ACC112 (cell line): ENCODE results near the gene HOXB1.

Source experiments
- H2AFZ ChIP-seq: fragments of 200-600 bp; sonication (generic); one replicate; pipeline ENCODE4 v1.6.0; 2017; ENCODE audit warnings: antibody characterized with exemption, low read length; ENCODE audit not compliant: unreplicated experiment
- H3K27ac ChIP-seq: fragments of 200-600 bp; sonication (generic); 2 replicates; pipeline ENCODE4 v1.5.1; 2014; ENCODE audit warnings: low read depth, mild to moderate bottlenecking, antibody characterized with exemption, low read length, moderate library complexity
- H3K27me3 ChIP-seq: fragments of 200-600 bp; sonication (generic); 2 replicates; pipeline ENCODE4 v1.6.1; 2014; ENCODE audit warnings: mild to moderate bottlenecking, antibody characterized with exemption, low read length, moderate library complexity, mixed read lengths; ENCODE audit not compliant: insufficient read depth
- H3K36me3 ChIP-seq: fragments of 200-600 bp; sonication (generic); 2 replicates; pipeline ENCODE4 v1.6.1; 2016; ENCODE audit warnings: mild to moderate bottlenecking, antibody characterized with exemption, low read length, moderate library complexity, mixed read lengths; ENCODE audit not compliant: insufficient read depth
- H3K4me1 ChIP-seq: fragments of 200-600 bp; sonication (generic); one replicate; pipeline ENCODE4 v1.6.1; 2016; ENCODE audit warnings: low read length, mixed read lengths; ENCODE audit not compliant: insufficient read depth, unreplicated experiment, control insufficient read depth
- H3K4me3 ChIP-seq: fragments of 200-600 bp; sonication (generic); 2 replicates; pipeline ENCODE4 v1.5.1; 2014; ENCODE audit warnings: mild to moderate bottlenecking, low read depth, low read length
- H3K79me2 ChIP-seq: fragments of 200-600 bp; sonication (generic); one replicate; pipeline ENCODE4 v1.6.0; 2016; ENCODE audit warnings: low read length; ENCODE audit not compliant: control insufficient read depth, unreplicated experiment, insufficient read depth

Gene HOXB1

GRCh38 chr17:48546137-48546923 is 15.5 kb upstream of the HOXB1 start:
- no peaks in the 10 kb centered on the region for H3K79me2 ChIP-seq
- H3K4me3 ChIP-seq, result no peak overlapping the region
- H2AFZ ChIP-seq, result no peak overlapping the region
- no peaks in the 10 kb centered on the region for H3K36me3 ChIP-seq
- H3K4me1 ChIP-seq, result no peaks in the 10 kb centered on the region
- H3K27ac ChIP-seq, result no peak overlapping the region
- peaks cover 100% of the 10 kb centered on the region for H3K27me3 ChIP-seq

GRCh38 chr17:48545539-48545938 is 14.7 kb upstream of the HOXB1 start:
- no peak overlapping the region for H2AFZ ChIP-seq
- H3K4me1 ChIP-seq, result no peaks in the 10 kb centered on the region
- H3K4me3 ChIP-seq, result no peak overlapping the region
- H3K27me3 ChIP-seq, result peaks cover 99% of the 10 kb centered on the region
- no peaks in the 10 kb centered on the region for H3K79me2 ChIP-seq
- no peak overlapping the region for H3K27ac ChIP-seq
- H3K36me3 ChIP-seq, result no peaks in the 10 kb centered on the region

- Histone ChIP-seq H3K27me3 (peaks cover 99% of the 10 kb centered on the region), H3K4me1 (no peaks in the 10 kb centered on the region), H3K27ac (no peak within 1 kb of the TSS), H3K36me3 (no peaks in the 10 kb centered on the region), H3K79me2 (no peaks in the 10 kb centered on the region), H3K4me3 (no peak within 1 kb of the TSS), H2AFZ (no peak within 1 kb of the TSS)
Measured at GRCh38 chr17:48545022-48545375, 14.2 kb upstream of the HOXB1 start, which contains the start of gene HOXB2. TSS of gene HOXB2 (minus strand) at chr17:48545109. CDS start at chr17:48544911, 198 bp downstream.

GRCh38 chr17:48544349-48545021 is 13.7 kb upstream of the HOXB1 start:
- no peaks in the 10 kb centered on the region for H3K36me3 ChIP-seq
- peaks cover 99% of the 10 kb centered on the region for H3K27me3 ChIP-seq
- no peak overlapping the region for H3K4me3 ChIP-seq
- H3K4me1 ChIP-seq, result no peaks in the 10 kb centered on the region
- no peaks in the 10 kb centered on the region for H3K79me2 ChIP-seq
- H3K27ac ChIP-seq, result no peak overlapping the region
- H2AFZ ChIP-seq, result no peak overlapping the region

- Histone ChIP-seq H3K36me3 (no peaks in the 10 kb centered on the region), H3K4me1 (no peaks in the 10 kb centered on the region), H3K4me3 (no peak overlapping the region), H3K27me3 (peaks cover 99% of the 10 kb centered on the region), H3K79me2 (no peaks in the 10 kb centered on the region), H3K27ac (no peak overlapping the region), H2AFZ (no peak overlapping the region)
Measured at GRCh38 chr17:48543854-48544348, 13.1 kb upstream of the HOXB1 start.

- no peaks in the 10 kb centered on the region for H3K36me3 ChIP-seq
- peaks cover 96% of the 10 kb centered on the region for H3K27me3 ChIP-seq
- no peak overlapping the region for H2AFZ ChIP-seq
- H3K4me1 ChIP-seq, result no peaks in the 10 kb centered on the region
- H3K4me3 ChIP-seq, result 0 out of 2 replicates have a peak overlapping the region, but pooled peaks have one; percentile 34
- no peak overlapping the region for H3K27ac ChIP-seq
- H3K79me2 ChIP-seq, result no peaks in the 10 kb centered on the region
Measured at GRCh38 chr17:48543107-48543853, 12.5 kb upstream of the HOXB1 start.

GRCh38 chr17:48542698-48543106 is 11.9 kb upstream of the HOXB1 start:
- no peaks in the 10 kb centered on the region for H3K36me3 ChIP-seq
- H3K4me3 ChIP-seq, result no peak overlapping the region
- H3K4me1 ChIP-seq, result no peaks in the 10 kb centered on the region
- H3K79me2 ChIP-seq, result no peaks in the 10 kb centered on the region
- H3K27ac ChIP-seq, result no peak overlapping the region
- peaks cover 90% of the 10 kb centered on the region for H3K27me3 ChIP-seq
- no peak overlapping the region for H2AFZ ChIP-seq

- peaks cover 88% of the 10 kb centered on the region for H3K27me3 ChIP-seq
- no peaks in the 10 kb centered on the region for H3K36me3 ChIP-seq
- H2AFZ ChIP-seq, result no peak overlapping the region
- H3K4me1 ChIP-seq, result no peaks in the 10 kb centered on the region
- peak overlapping the region; percentile 42; the same call in 1 of the 2 replicates for H3K4me3 ChIP-seq
- no peak overlapping the region for H3K27ac ChIP-seq
- no peaks in the 10 kb centered on the region for H3K79me2 ChIP-seq
Measured at GRCh38 chr17:48542114-48542656, 11.4 kb upstream of the HOXB1 start.

GRCh38 chr17:48541577-48542113 is 10.8 kb upstream of the HOXB1 start:
- H2AFZ ChIP-seq, result peak overlapping the region; percentile 11
- no peaks in the 10 kb centered on the region for H3K36me3 ChIP-seq
- H3K27me3 ChIP-seq, result peaks cover 86% of the 10 kb centered on the region
- no peaks in the 10 kb centered on the region for H3K4me1 ChIP-seq
- peak overlapping the region; percentile 42; the same call in 1 of the 2 replicates for H3K4me3 ChIP-seq
- H3K79me2 ChIP-seq, result no peaks in the 10 kb centered on the region
- no peak overlapping the region for H3K27ac ChIP-seq

- Histone ChIP-seq H3K36me3 (no peaks in the 10 kb centered on the region), H3K4me3 (peak overlapping the region; percentile 42; the same call in 1 of the 2 replicates), H3K27ac (no peak overlapping the region), H2AFZ (peak overlapping the region; percentile 11), H3K4me1 (no peaks in the 10 kb centered on the region), H3K79me2 (no peaks in the 10 kb centered on the region), H3K27me3 (peaks cover 84% of the 10 kb centered on the region)
Measured at GRCh38 chr17:48541036-48541576, 10.3 kb upstream of the HOXB1 start.
